DOHH2 (cell line): Measurements from ENCODE around the gene GP1BB.

Experiments used
- H3F3A ChIP-seq: fragments of 200-600 bp; sonication (generic), shearing (Covaris generic); 2 replicates; pipeline ENCODE4 v1.6.0; 2016; ENCODE audit warnings: antibody characterized with exemption, mild to moderate bottlenecking; ENCODE audit not compliant: control insufficient read depth, insufficient read depth
- H3K27ac ChIP-seq: fragments of 200-600 bp; sonication (generic); 2 replicates; pipeline ENCODE4 v1.5.1; 2014; ENCODE audit warnings: low read depth, mild to moderate bottlenecking, low read length, moderate library complexity
- H3K27me3 ChIP-seq: fragments of 200-600 bp; sonication (generic); 2 replicates; pipeline ENCODE4 v1.6.1; 2014; ENCODE audit warnings: mild to moderate bottlenecking, low read length, mixed read lengths; ENCODE audit not compliant: control insufficient read depth
- H3K36me3 ChIP-seq: fragments of 200-600 bp; sonication (generic); 2 replicates; pipeline ENCODE4 v1.6.1; 2014; ENCODE audit warnings: mild to moderate bottlenecking, low read length, moderate library complexity, mixed read lengths; ENCODE audit not compliant: control insufficient read depth
- H3K4me1 ChIP-seq: fragments of 200-600 bp; sonication (generic); 2 replicates; pipeline ENCODE4 v1.6.1; 2014; ENCODE audit warnings: mild to moderate bottlenecking, low read length, mixed read lengths; ENCODE audit not compliant: control insufficient read depth
- H3K4me2 ChIP-seq: fragments of 200-600 bp; sonication (generic); 2 replicates; pipeline ENCODE4 v1.6.0; 2014; ENCODE audit warnings: mild to moderate bottlenecking, low read length, moderate library complexity
- H3K4me3 ChIP-seq: fragments of 200-600 bp; sonication (generic); 2 replicates; pipeline ENCODE4 v1.5.1; 2014; ENCODE audit warnings: mild to moderate bottlenecking, low read length, mixed read lengths
- H3K79me2 ChIP-seq: fragments of 200-600 bp; sonication (generic); 2 replicates; pipeline ENCODE4 v1.6.1; 2014; ENCODE audit warnings: mild to moderate bottlenecking, low read length, mixed read lengths; ENCODE audit not compliant: control insufficient read depth
- H3K9me2 ChIP-seq: fragments of 200-600 bp; sonication (generic); replicated peaks from 2 replicates; pipeline ENCODE4 v1.6.1; 2014; ENCODE audit warnings: mild to moderate bottlenecking, low read length, mixed read lengths; ENCODE audit not compliant: control insufficient read depth
- H3K9me3 ChIP-seq: fragments of 200-600 bp; sonication (generic); 2 replicates; pipeline ENCODE4 v1.6.1; 2014; ENCODE audit warnings: antibody characterized with exemption, low read length, mixed read lengths; ENCODE audit not compliant: control insufficient read depth, insufficient read depth
- H4K20me1 ChIP-seq: fragments of 200-600 bp; sonication (generic); 2 replicates; pipeline ENCODE4 v1.6.0; 2014; ENCODE audit warnings: low read depth, mild to moderate bottlenecking, antibody characterized with exemption, low read length, moderate library complexity; ENCODE audit not compliant: control insufficient read depth, insufficient read depth
- EZH2phosphoT487 ChIP-seq: fragments of 200-600 bp; sonication (generic); IDR thresholded peaks from 2 replicates; pipeline ENCODE4 v1.6.1; 2017; ENCODE audit warnings: borderline replicate concordance, mild to moderate bottlenecking, antibody characterized with exemption, low read length, moderate library complexity, mixed read lengths
- TF ChIP-seq, protein P1 (sequence below): fragments of 200-600 bp; sonication (generic); IDR thresholded peaks from one replicate; pipeline ENCODE4 v1.5.1; 2014; ENCODE audit warnings: antibody characterized with exemption, mild to moderate bottlenecking, low read depth, low read length; ENCODE audit not compliant: poor library complexity, severe bottlenecking

Gene GP1BB

DNA sequence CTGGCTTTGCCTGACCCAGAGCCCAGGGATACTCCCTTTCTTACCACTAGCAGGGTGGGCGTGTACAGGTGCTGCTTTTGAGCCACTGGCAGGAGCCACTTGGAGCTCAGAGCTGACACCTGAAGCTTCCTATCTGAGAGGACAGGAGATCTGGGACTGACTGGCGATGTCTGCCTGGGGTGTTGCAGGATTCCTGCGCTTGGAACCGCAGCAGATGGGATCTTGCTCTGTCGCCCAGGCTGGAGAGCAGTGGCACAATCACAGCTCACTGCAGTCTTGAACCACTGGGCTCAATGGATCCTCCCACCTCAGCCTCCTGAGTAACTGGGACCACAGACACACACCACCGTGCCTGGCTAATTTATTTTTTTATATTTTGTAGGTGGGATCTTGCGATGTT is 17.7 kb downstream of the GP1BB start:
- H3K4me1 ChIP-seq: no peaks in the 10 kb centered on the region
- H3K27ac ChIP-seq: no peak overlapping the region
- no peaks in the 10 kb centered on the region for H3K9me2 ChIP-seq
- H3K79me2 ChIP-seq: no peaks in the 10 kb centered on the region
- no peaks in the 10 kb centered on the region for H3K9me3 ChIP-seq
- no peaks in the 10 kb centered on the region; the same call in 1 of the 2 replicates for H4K20me1 ChIP-seq
- H3K4me3 ChIP-seq: no peak overlapping the region
- no peak overlapping the region for H3K4me2 ChIP-seq
- H3K27me3 ChIP-seq: no peaks in the 10 kb centered on the region
- TF ChIP-seq, protein P1, sequence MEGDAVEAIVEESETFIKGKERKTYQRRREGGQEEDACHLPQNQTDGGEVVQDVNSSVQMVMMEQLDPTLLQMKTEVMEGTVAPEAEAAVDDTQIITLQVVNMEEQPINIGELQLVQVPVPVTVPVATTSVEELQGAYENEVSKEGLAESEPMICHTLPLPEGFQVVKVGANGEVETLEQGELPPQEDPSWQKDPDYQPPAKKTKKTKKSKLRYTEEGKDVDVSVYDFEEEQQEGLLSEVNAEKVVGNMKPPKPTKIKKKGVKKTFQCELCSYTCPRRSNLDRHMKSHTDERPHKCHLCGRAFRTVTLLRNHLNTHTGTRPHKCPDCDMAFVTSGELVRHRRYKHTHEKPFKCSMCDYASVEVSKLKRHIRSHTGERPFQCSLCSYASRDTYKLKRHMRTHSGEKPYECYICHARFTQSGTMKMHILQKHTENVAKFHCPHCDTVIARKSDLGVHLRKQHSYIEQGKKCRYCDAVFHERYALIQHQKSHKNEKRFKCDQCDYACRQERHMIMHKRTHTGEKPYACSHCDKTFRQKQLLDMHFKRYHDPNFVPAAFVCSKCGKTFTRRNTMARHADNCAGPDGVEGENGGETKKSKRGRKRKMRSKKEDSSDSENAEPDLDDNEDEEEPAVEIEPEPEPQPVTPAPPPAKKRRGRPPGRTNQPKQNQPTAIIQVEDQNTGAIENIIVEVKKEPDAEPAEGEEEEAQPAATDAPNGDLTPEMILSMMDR: no peak
- no peak for TF ChIP-seq EZH2phosphoT487
- no peaks in the 10 kb centered on the region for H3K36me3 ChIP-seq
- H3F3A ChIP-seq: no peaks in the 10 kb centered on the region

DNA sequence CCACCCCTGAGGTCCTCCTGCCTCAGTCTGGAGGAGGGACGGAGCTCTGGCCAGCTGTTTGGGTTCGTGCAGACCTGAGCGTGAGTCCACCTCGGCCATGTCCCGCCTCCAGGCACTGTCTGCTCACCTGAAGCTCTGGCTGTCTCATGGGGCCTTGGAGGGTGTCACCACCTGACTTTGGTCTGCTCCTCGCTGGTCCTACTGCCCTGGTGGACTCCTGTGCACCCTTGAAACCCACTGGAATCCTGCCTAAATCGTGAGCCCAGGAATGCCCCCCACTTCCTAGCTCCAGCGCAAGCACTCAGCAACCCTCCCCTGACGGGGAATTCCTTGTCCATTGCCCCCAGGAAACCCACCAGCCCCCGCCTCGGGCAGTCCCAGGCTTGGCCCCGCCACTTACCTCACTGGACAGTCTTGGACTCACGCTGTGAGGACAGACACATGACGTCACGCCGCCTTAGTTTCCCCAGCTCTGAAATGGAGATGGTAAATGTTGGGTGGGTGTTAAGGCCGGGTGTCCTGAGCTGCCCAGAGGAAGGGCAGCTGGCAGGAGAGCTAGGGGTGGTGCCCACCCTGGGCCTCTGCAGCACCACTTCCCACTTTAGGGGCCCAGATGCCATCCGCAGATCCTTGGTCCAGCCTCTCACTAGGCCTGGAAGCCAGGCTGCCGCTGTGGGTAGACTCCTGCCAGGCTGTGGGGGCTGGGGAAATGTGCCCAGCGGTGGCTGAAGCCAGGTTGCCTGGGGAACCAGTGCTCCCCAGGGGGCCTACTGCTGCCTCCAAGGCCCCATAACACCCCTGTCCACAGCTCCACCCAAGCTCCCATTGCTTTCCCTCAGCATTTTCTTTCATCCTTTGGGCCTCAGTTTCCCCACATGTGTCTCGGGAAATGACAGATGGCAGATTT is 19.1 kb downstream of the GP1BB start:
- H3K27me3 ChIP-seq: no peaks in the 10 kb centered on the region
- no peak overlapping the region for H3K27ac ChIP-seq
- no peak overlapping the region for H3K4me2 ChIP-seq
- H3K4me1 ChIP-seq: no peaks in the 10 kb centered on the region
- H3K36me3 ChIP-seq: no peaks in the 10 kb centered on the region
- H3K9me3 ChIP-seq: no peaks in the 10 kb centered on the region
- H3K79me2 ChIP-seq: no peaks in the 10 kb centered on the region
- H3F3A ChIP-seq: no peaks in the 10 kb centered on the region
- no peaks in the 10 kb centered on the region for H3K9me2 ChIP-seq
- no peak for TF ChIP-seq EZH2phosphoT487
- H4K20me1 ChIP-seq: no peaks in the 10 kb centered on the region; the same call in 1 of the 2 replicates
- H3K4me3 ChIP-seq: no peak overlapping the region

DNA sequence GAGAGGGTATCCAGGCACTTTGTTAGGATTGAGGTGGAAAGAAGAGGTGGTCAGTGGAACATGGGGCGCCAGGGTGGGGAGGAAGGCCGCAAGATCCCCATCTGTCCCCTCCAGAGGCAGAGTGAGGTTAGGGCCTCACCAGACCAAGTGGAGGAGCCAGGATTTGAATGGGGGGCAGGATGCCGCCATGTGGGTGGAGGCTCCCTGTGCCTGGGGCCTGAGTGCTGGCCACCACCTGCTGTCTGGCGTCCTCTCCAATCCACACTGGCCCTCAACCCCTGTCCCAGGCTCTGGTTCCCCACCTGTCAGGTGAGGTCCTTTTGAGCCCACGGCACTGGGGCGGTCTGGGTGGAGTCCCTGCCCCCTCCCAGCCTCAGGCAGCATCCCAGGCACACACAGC is 19.7 kb downstream of the GP1BB start:
- Histone ChIP-seq H3K27me3 (no peaks in the 10 kb centered on the region), H3K4me2 (no peak overlapping the region)

More for the DNA sequence above, 19.7 kb downstream of the GP1BB start:
- Histone ChIP-seq H4K20me1 (no peaks in the 10 kb centered on the region; the same call in 1 of the 2 replicates), H3K4me1 (no peaks in the 10 kb centered on the region), H3K36me3 (no peaks in the 10 kb centered on the region), H3K4me3 (no peak overlapping the region), H3K79me2 (no peaks in the 10 kb centered on the region), H3K9me3 (no peaks in the 10 kb centered on the region), H3K27ac (no peak overlapping the region), H3K9me2 (no peaks in the 10 kb centered on the region), H3F3A (no peaks in the 10 kb centered on the region)
- TF ChIP-seq, protein P1: no peak
- no peak for TF ChIP-seq EZH2phosphoT487
